ENCODE data around the gene HSPA13.
"Not testable (repeated sequence)": the region's sequence is repeated elsewhere in the genome, so short reads cannot be mapped to it uniquely, and the experiment has no call there.

Gene HSPA13

DNA sequence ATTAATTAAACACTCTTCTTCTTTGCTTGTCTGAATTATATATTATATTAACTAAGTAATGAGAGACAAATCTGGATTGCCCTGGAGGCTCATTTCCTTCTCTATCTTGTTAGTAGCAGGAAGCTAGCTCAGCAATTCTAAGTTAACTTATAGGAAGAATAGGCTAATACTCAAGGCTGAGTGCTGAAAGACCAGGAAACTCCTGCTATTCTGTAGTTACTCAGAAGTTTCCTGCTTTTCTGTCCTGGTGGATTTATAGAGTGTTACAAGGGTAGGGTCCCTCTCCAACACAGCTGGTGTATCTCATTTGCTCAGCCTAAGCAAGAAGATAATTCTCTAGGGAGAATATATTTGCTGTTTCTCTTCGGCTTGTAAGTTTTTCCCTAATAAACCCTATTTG lies 29.2 kb downstream of the HSPA13 start:
- Histone ChIP-seq H3K27me3 (no peaks in the 10 kb centered on the region), H3K9ac (no peak overlapping the region)

GRCh38 chr21:14353231-14353630 lies 29.7 kb downstream of the HSPA13 start:
- Histone ChIP-seq H3K36me3 (no peaks in the 10 kb centered on the region), H3K9ac (no peak overlapping the region), H3K27ac (no peak overlapping the region), H3K4me1 (peaks cover 0 to 7% (median 0%) of the 10 kb centered on the region in 10 experiments; a peak in 3 of 20 replicates), H3K4me3 (no peak overlapping the region), H3K27me3 (no peaks in the 10 kb centered on the region), H3K9me3 (replicated peaks in 1 of 11) (no peaks in the 10 kb centered on the region), H4K20me1 (no peaks in the 10 kb centered on the region), H3K4me2 (0 out of 22 replicates have a peak overlapping the region, but pooled peaks of 1 of the 11 experiments have one; percentile 26)
- TF ChIP-seq Cebpa-rat (IDR thresholded peaks at IDR 0.05): no peak

More for the DNA sequence above, 29.2 kb downstream of the HSPA13 start:
- Histone ChIP-seq H3K4me3 (no peak overlapping the region), H3K36me3 (no peaks in the 10 kb centered on the region), H3K27ac (no peak overlapping the region), H4K20me1 (no peaks in the 10 kb centered on the region), H3K4me2 (0 out of 22 replicates have a peak overlapping the region, but pooled peaks of 1 of the 11 experiments have one; percentile 26), H3K9me3 (replicated peaks in 1 of 11) (no peaks in the 10 kb centered on the region), H3K4me1 (peaks cover 0 to 7% (median 0%) of the 10 kb centered on the region in 10 experiments; a peak in 3 of 20 replicates)
- no peak for TF ChIP-seq Cebpa-rat (IDR thresholded peaks at IDR 0.05)

DNA sequence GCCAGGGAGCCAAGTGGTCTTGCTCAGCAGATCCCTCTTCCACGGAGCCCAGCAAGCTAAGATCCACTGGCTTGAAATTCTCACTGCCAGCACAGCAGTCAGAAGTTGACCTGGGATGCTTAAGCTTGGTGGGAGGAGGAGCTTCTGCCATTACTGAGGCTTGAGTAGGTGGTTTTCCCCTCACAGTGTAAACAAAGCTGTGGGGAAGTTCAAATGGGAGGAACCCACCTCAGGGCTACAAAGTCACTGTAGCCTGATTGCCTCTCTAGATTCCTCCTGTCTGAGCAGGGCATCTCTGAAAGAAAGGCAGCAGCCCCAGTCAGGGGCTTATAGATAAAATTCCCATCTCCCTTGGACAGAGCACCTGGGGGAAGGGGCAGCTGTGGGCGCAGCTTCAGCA lies 55.6 kb downstream of the HSPA13 start:
- not testable (repeated sequence) for H3K36me3 ChIP-seq; H3K27me3 ChIP-seq; H3K4me1 ChIP-seq; H4K20me1 ChIP-seq; H3K4me3 ChIP-seq; H3K9me3 ChIP-seq (replicated peaks in 1 of 11); H3K27ac ChIP-seq; H3K4me2 ChIP-seq; H3K9ac ChIP-seq

DNA sequence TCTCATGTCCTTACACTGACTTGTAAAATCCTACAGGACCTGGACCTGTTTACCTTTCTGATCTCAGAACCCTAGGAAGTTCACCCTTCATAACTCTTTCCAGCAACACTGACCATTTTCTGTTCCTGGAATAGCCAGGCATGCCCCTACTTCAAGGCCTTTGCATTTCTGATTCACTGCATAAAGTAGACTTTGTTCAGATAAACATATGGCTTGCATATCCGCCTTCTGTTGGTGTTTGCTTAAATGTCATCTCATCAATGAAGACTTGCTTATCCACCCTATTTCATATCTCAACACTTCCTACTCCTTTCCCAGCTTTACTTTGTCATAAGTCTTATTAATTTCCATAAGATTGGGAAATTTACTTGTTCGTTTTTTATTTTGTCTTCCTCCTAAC lies 57.4 kb downstream of the HSPA13 start:
- H3K27ac ChIP-seq: no peak overlapping the region
- no peaks in the 10 kb centered on the region for H3K4me1 ChIP-seq
- no peaks in the 10 kb centered on the region for H3K36me3 ChIP-seq
- H3K4me2 ChIP-seq: no peak overlapping the region
- no peaks in the 10 kb centered on the region for H3K27me3 ChIP-seq
- H3K4me3 ChIP-seq: no peak overlapping the region
- no peak for TF ChIP-seq Cebpa-rat (IDR thresholded peaks at IDR 0.05)
- peaks cover 0 to 7% (median 4%) of the 10 kb centered on the region in 11 experiments; a peak in 3 of 22 replicates for H3K9me3 ChIP-seq (replicated peaks in 1 of 11)
- H4K20me1 ChIP-seq: no peaks in the 10 kb centered on the region
- no peak overlapping the region for H3K9ac ChIP-seq
